Upper lobe of right lung (tissue), 1 donor: ENCODE data around the gene SSX4B. TPM values are rescaled to one million over a fixed set of nuclear protein-coding genes. Genes with fewer than 3 reads are reported as not detected.
"Not testable (repeated sequence)": the region's sequence is repeated elsewhere in the genome, so short reads cannot be mapped to it uniquely, and the experiment has no call there.

ENCODE experiments used
- ATAC-seq: fragments of 200-7000 bp; cut with Tn5 transposase; one replicate; pipeline ENCODE4 v1.9.1; 2020; ENCODE audit warnings: mild to moderate bottlenecking, moderate library complexity
- DNase-seq: peaks from one replicate; pipeline ENCODE4 v3.0.0-alpha.2; 2020
- H3K27ac ChIP-seq: fragments of 200-600 bp; one replicate; pipeline ENCODE4 v1.8.0; 2022
- H3K27me3 ChIP-seq: fragments of 200-600 bp; one replicate; pipeline ENCODE4 v1.8.0; 2022; ENCODE audit warnings: mild to moderate bottlenecking
- H3K36me3 ChIP-seq: fragments of 200-600 bp; one replicate; pipeline ENCODE4 v1.8.0; 2022
- H3K4me1 ChIP-seq: fragments of 200-600 bp; one replicate; pipeline ENCODE4 v1.8.0; 2022
- H3K4me3 ChIP-seq: fragments of 200-600 bp; one replicate; pipeline ENCODE4 v1.8.0; 2022; ENCODE audit warnings: mild to moderate bottlenecking
- H3K9me3 ChIP-seq: fragments of 200-600 bp; one replicate; pipeline ENCODE4 v1.8.0; 2022
- CTCF ChIP-seq: fragments of 200-600 bp; IDR thresholded peaks from one replicate; pipeline ENCODE4 v1.8.0; 2022; ENCODE audit warnings: antibody characterized with exemption
- intact Hi-C: fragments of 100-400 bp; cut with DNase I; formaldehyde crosslinking; loops from one replicate; pipeline ENCODE4 v1.11.0; 2022
- total RNA-seq: library from RNA; stranded (reverse); fragmentation: NEBNext Ultra II Directional; extraction: Animal tissue kit (Norgen Biotek cat#: 25700); gene quantifications from one replicate; pipeline ENCODE4 v1.2.1, GENCODE V29; 2021
- donor health status: DM: no; HTN: yes; CAD: no; lungs with severe emphysema.

SSX4B gene
- total RNA-seq, 1 donor from 2014 or later: not detected

GRCh38 chrX:48359281-48359680 is 52.5 kb downstream of the SSX4B start:
- H3K27me3 ChIP-seq, ATAC-seq, H3K27ac ChIP-seq, H3K4me1 ChIP-seq, intact Hi-C loops, H3K36me3 ChIP-seq, H3K9me3 ChIP-seq, H3K4me3 ChIP-seq, DNase-seq: not testable (repeated sequence)

GRCh38 chrX:48357681-48358080 is 54.1 kb downstream of the SSX4B start:
- Histone ChIP-seq H3K27me3 (no peaks in the 10 kb centered on the region), H3K9me3 (no peaks in the 10 kb centered on the region), H3K36me3 (no peaks in the 10 kb centered on the region), H3K4me1 (no peaks in the 10 kb centered on the region), H3K27ac (no peak overlapping the region), H3K4me3 (no peak overlapping the region)
- ATAC-seq (no peak), DNase-seq (no peak)
- no peak for TF ChIP-seq CTCF
- intact Hi-C loops: no loop called here

- H3K27me3 ChIP-seq, ATAC-seq, H3K4me1 ChIP-seq, H3K27ac ChIP-seq, H3K4me3 ChIP-seq, H3K36me3 ChIP-seq, intact Hi-C loops, DNase-seq, H3K9me3 ChIP-seq: not testable (repeated sequence)
These were observed 55.3 kb downstream of the SSX4B start, which contains the start of gene SSX3 for GRCh38 chrX:48356315-48357094. TSS of gene SSX3 (minus strand) at chrX:48356703. CDS start at chrX:48355249, 1,454 bp downstream.

Other genes starting within 250 kb of the SSX4B start
- gene SSX5, start 215.2 kb downstream of the SSX4B start, total RNA-seq: not detected
- gene SSX1, start 156.6 kb downstream of the SSX4B start, total RNA-seq: not detected
- not detected for gene SSX3, start 55.3 kb downstream of the SSX4B start, total RNA-seq
- gene SSX4, start 28.4 kb downstream of the SSX4B start, total RNA-seq: not detected
- gene SLC38A5, start 58.3 kb upstream of the SSX4B start, total RNA-seq: 21.5 TPM
- 33.9 TPM for gene FTSJ1, start 64.2 kb upstream of the SSX4B start, total RNA-seq
- 8.9 TPM for gene PORCN, start 97.0 kb upstream of the SSX4B start, total RNA-seq
- gene EBP, start 109.8 kb upstream of the SSX4B start, total RNA-seq: 93.4 TPM
- 14.6 TPM for gene TBC1D25, start 127.8 kb upstream of the SSX4B start, total RNA-seq
- gene RBM3, start 162.5 kb upstream of the SSX4B start, total RNA-seq: 170 TPM
- gene WDR13, start 185.5 kb upstream of the SSX4B start, total RNA-seq: 121 TPM